Choroid plexus epithelial cell (primary cell): ENCODE measurements around the gene TSPAN5.

Experiments used
- DNase-seq: peaks from one replicate; pipeline ENCODE4 v3.0.0-alpha.2; 2010; ENCODE audit warnings: low read depth
- H3K4me3 ChIP-seq: 2 replicates; pipeline ENCODE4 v1.5.1; 2011; ENCODE audit warnings: low read depth, mild to moderate bottlenecking, control low read depth, low read length, moderate library complexity
- CTCF ChIP-seq: conservative IDR thresholded peaks from 2 replicates; pipeline ENCODE4 v1.5.1; 2011; ENCODE audit warnings: low read depth, mild to moderate bottlenecking, control low read depth, inconsistent platforms, low read length, moderate library complexity

Gene TSPAN5

GRCh38 chr4:98663226-98664006 is 5.0 kb upstream of the TSPAN5 start:
- TF ChIP-seq CTCF, result no peak
- no peak for DNase-seq
- H3K4me3 ChIP-seq, result no peak overlapping the region

- TF ChIP-seq CTCF, result no peak
- no peak overlapping the region for H3K4me3 ChIP-seq
- DNase-seq, result no peak
Measured at GRCh38 chr4:98662626-98663225, 4.3 kb upstream of the TSPAN5 start.

- no peak for TF ChIP-seq CTCF
- no peak overlapping the region for H3K4me3 ChIP-seq
- DNase-seq, result no peak
Measured at GRCh38 chr4:98662055-98662453, 3.6 kb upstream of the TSPAN5 start.

- no peak for TF ChIP-seq CTCF
- DNase-seq, result no peak
- no peak overlapping the region for H3K4me3 ChIP-seq
Measured at GRCh38 chr4:98661371-98662054, 3.1 kb upstream of the TSPAN5 start.

- TF ChIP-seq CTCF, result no peak
- DNase-seq, result no peak
- peak overlapping the region; percentile 85 for H3K4me3 ChIP-seq
Measured at GRCh38 chr4:98659741-98660462, 1.5 kb upstream of the TSPAN5 start.

- H3K4me3 ChIP-seq, result peak overlapping the region; percentile 85
- DNase-seq, result no peak
- peak; percentile 36 for TF ChIP-seq CTCF
Measured at GRCh38 chr4:98659106-98659592, 738 bp upstream of the TSPAN5 start.
